ENCODE data around the gene H3-3A.

The H3-3A gene

DNA sequence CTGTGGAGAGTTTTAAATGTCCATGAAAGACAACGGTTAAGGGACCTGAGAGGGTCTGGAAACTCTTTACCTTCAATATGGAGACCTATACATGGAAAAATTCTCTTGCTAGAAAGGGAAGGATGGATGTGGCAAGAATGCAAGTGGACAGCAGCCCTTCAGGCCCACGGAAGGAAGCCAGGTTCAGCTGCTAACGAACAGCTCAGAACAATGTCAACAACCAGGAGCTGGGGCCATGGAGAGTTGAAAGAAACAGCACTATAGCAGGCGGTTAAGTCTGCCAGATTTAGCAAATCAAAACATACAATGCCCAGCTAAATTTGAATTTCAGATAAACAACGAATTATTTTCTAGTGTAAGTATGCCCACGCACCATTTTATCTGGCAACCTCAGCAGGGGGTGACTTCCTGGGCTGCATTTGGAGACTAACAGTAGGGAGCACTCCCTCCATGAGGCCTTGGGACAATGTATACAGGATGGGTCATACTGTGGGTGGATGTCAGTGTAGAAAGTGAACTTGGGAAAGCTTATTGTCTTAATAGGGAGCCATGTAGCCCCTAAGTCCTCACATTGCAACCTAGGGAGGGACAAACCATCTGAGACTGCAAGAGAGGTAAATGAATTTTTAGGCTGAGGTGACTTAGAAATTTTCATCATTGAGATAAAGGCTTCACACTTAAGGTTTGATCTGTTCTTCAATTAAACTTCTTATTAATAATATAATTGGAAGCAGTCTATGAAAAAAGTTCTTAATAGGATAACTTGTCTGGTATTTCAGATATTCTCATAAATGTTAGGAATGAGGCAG is 7.8 kb upstream of the H3-3A start:
- no peak for DNase-seq

DNA sequence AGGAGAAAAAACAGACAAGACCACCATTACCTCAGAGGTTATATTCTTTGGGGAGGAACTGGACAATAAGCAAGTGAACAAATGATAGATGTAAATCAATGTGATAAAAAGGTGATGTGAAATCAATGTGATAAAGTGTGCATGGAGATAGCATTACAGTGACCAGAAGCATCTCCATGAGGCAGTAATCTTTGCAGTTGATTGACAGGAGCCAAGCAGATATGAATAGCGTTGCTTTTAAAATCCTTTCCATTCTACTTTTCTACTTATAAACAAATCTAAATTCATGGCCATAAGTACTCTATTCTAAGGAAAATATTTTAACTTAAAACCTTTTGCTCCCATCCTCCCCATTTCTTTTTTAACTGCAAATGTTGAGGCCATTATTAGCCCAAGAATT is 2.8 kb upstream of the H3-3A start:
- no peak for DNase-seq

DNA sequence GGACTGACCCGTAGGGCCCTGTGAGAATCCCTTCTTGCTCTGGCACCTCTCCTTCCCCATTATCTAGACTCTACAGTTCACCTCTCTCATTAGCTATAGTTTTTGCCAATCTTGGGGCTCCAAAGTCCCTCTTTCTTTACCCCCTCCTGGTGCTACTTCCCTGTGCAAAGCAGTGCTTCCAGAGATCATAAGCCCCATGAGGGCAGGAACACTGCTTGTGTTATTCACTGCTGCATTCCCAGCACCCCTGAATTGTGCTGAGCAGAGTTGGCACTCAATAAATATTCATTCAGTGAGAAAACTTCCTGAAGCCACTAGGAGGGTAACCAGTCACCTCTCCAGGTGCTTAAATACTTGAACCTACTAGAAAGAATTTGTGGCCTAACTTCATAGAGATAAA is 2.1 kb upstream of the H3-3A start:
- no peak for DNase-seq

DNA sequence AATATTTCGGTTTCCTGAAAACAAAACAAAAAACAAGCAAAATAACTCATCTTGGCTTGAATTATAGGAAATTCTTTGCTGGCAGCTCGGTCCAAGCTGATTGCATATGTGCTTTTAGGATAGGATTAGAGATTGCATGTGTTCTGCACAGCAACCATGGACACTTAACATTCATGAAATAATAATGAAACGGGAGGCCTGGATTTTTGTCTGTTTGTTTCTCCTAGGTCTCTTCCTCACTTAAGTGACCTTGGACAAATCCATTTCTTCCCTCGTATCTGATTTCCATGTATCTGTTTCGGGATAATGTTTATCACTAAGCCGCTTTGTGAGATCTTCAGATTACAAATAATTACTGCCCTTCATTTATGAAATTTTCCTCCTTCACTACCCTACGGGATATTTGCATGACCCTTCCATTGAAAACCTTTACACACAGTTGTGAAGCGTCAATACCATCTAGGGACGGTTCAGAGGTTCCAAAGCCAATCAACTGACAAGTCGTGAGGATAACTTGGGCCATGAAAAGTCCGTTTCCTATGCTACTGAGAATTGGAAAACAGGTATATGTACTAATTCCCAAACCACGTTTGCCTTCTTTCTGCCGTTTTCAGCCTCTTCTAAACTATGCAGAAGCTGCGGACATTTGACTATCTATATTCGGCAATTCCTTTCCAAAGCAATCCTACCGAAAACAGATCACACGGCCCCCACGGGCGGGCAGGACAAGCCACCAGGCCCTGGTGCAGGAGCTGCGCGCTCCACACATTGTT is 1.3 kb upstream of the H3-3A start:
- DNase-seq, result no peak

DNA sequence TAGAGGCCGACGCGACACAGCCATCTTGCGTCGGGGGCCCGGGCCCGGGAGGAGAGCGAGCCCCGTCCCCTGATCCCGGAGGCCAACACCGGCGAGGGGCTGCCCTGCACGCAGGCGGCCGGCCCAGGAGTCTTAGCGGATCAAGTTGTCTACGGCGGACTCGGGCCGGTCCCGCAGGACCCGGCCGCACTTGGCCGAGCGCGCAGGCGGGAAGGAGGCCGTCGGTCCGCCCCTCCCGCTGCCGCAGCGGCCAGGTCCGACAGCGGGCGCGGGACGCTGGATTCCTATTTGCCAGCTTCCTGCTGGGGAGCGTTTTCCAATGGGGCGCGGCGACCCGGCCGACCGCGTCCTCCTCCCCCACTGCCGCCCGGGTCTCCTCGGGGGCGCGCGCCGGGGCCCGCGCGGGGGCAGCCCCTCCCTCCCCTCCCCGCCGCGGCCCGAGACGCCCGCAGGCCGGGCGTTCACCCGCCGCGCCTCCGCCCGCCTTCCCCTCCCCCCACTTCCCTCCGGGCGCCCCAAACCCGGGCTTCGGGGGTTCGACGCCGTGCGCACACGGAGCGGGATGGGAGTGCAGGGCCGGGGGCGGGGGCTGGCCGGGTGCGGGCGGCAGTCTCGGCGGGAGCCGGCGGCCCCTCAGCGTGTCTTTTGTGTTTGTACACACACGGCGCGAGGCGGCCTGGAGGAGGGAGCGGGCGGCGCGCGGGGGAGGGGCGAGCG is 517 bp upstream of the H3-3A start:
- DNase-seq, result peak; percentile 53

DNA sequence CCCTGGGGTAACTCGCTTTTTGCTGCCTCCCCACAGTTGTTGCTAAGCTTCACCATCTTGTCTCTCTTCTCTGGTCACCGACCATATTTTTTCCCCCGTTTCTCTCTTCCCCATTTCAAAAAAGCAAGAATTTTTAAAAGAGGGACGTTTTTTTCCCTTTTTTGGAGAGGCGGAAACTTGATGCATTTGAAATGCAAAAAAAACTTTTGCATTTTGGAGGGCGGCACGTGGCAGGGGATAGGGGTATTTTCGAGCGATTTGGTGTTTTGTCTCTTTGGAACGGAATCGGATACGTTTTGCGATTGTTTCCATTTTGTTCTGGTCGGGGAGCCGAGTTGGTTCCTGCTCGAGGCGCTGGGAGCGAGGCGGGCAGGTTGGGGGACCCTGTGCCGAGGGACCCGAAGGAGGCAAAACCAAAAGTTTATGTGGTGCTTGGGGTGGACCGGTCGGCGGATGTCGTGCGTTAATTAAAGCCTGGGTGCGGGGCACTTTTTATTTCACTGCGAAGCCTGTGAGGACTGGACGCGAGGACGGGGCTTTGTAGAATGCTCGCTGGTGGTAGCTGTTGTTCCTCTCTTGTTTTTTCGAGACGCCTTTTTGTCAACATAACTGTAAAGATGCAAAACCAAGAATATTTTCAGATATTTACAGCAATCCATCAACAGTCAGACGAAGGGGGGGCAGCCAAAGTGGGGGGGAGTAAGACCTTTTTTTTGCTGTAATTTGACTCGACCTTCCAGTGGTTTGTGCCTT is 884 bp downstream of the H3-3A start:
- DNase-seq, result peak; percentile 54

DNA sequence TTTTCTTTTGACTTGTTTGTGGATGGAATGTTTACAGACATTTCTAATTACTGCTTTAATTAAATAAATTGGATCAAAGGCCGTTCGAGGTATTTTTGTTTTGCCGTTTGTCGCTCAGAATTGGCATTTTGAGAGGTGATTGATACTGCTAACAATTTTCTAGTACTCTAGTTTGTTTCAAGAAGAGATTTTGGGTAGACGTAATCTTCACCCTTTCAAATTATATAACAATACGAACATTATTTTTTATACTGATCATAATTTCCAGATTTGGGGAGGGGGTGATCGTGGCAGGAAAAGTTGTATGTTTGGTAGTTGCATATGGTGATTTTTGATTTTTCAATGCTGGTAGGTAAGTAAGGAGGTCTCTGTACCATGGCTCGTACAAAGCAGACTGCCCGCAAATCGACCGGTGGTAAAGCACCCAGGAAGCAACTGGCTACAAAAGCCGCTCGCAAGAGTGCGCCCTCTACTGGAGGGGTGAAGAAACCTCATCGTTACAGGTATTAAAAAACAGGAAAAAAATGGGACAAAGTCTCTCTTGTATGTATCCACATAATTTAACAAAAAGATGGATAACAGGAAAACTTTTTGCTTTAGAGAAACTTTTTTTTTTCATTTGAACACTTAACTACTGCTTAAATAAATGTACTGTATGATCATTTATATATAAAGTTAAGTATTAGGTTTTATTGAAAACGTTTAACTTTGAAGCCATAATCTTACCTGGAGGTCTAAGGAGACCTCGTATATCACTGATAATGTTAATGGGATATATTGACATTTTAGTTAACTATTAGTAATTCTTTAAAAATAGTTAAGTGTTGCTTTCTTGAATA is 1.7 kb downstream of the H3-3A start:
- peak; percentile 8 for DNase-seq

DNA sequence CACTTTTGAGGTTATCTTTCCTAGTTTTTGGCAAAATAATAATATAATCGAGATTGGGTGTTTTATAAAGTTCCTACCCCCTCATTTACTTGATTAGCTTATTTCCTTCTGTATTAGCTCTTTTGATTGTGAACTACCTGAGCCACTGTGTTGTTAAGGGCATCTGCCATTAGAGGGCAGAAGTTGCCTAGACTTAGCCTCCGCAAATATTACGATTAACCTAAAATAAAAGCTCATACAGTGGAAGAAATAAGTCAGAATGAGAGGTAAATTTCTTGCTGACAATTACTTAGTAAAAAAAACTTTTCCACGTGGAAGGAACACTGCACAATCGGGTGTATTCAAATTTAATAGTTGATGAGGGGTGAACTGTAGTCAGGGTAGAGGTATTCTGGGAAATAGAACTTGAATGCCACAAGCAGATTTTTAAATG is 2.3 kb downstream of the H3-3A start:
- peak; percentile 46 for DNase-seq

DNA sequence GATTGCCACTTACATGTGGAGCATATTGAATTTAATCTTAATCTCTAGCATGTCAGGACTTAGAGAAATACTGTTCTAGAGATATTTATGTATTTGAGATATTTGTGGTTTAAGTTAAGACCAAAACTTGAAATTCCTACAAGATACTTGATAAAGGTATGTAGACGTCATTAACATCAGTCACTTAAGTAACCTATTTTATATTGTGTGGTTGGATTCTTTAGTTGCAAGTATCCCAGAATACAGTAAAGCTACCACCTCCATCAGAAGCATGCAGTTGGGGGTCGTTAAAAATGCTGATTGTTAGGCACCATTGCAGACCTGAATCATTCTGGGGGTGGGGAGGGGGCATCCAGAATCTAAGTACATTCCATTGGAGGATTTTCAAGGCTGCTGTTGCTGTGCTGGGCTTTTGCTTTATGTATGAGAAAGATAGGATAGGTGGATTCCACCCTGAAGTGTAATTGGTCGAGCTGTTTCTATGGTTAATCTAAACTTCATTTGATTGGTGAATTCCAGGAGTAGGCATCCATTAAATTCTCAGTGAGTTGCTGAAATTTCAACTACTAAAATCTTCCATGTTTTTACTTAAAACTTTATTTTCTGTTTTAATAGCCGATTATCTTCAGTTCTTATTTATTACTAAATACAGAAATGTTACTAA is 4.0 kb downstream of the H3-3A start:
- no peak for DNase-seq

DNA sequence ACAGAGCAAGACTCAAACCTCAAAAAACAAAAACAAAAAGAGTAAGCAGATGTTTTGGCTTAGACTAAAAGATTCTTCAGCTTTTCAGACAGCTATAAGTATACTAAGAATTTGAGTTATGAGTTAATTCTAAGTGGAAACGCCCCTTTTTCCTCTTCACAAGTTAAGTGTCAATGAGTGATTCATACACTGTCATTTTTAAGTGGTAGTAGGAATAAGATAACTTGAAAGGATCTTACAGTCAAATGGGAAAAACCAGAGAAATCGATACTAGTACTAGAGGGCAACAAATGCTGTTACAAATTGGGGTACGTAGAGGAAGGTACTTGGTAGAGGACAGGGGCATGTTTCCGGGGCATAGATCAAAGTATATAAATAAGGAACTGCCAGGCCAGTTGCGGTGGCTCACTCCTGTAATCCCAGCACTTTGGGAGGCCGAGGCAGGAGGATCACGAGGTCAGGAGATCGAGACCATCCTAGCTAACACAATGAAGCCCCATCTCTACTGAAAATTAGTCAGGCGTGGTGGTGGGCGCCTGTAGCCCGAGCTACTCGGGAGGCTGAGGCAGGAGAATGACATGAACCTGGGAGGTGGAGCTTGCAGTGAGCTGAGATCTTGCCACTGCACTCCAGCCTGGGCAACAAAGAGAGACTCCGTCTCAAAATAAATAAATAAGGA is 7.4 kb downstream of the H3-3A start:
- DNase-seq, result no peak

DNA sequence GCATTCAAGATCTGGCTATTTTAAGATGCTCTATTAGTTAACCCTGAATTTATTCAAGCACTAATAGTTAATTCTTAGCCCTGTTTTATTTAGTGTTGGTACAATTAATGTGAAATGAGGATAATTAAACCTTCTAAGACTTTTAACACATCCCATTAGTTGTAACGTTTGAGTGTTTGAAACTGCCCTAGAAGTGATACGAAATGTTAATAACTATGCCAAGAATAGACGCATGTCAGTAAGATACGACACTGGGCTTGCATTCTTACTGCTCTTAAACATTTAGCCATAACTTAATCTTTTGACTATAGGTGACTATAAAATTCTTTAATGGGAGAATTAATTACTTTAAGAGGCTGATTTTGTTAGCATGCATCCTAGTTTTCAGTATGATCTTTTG is 9.8 kb downstream of the H3-3A start:
- DNase-seq, result no peak

DNA sequence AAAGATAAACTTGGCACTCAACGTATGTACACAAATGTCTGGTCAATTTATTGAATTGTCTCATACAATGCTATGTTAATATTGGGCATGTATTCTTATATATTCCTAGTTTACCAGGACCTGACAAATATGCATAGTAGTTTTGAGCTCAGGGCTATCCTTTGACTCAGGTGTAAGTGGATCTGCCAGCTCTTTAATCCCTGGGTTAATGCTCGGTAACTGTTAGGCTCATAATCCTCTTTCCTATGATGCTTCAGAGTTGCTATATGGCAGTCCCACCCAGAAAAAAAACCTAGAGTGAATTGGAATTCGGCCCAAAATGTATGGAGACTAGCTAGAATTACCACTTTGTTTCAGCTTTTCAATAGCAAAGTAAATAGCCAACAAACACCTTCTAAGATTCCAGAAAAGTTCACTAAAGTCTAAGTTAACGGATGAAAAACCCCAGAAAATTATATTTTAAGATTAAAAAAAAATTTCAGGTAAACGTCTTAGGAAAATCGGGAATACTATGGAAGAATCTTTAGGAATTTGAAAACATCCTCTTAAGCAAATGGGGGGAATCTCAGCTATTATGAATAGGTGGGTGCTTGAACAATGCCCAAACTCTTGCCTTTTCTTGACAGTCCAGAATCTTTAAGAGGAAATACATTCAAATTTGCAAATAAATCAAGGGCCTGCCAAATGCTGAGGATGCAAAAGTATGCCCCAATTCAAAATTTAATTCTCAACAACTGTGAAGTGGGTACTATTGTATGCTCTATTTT is 10.9 kb downstream of the H3-3A start:
- DNase-seq, result no peak

DNA sequence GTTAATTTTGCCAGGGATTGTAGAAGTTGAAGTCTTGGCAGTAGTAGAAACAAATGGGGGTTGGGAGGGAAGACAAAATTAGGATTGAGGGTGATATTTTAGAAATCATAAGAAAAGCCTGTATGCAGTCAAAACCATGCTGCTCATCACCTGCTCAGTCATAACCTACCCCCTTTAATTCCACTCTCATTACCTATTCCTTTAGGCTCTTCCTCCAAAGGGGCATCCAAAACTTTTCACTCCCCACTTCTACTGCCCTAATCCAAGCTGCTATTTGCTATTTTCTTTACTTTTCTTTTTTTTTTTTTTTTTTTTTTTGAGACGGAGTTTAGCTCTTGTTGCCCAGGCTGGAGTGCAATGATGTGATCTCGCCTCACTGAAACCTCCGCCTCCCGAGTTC is 11.5 kb downstream of the H3-3A start:
- DNase-seq, result no peak

DNA sequence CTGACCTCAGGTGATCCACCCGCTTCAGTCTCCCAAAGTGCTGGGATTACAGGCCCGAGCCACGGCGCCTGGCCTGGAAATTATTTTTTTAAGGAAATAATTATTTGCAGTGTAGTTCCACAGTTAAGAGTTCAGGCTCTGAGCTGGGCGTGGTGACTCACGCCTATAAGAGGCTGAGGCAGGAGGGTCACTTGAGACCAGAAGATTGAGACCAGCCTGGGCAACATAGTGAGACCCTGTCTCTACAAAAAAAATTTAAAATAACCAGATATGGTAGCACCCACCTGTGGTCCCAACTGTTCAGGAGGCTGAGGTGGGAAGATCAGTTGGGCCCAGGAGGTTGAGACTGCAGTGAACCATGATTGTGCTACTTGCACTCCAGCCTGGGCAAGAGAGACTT is 13.9 kb downstream of the H3-3A start:
- no peak for DNase-seq

DNA sequence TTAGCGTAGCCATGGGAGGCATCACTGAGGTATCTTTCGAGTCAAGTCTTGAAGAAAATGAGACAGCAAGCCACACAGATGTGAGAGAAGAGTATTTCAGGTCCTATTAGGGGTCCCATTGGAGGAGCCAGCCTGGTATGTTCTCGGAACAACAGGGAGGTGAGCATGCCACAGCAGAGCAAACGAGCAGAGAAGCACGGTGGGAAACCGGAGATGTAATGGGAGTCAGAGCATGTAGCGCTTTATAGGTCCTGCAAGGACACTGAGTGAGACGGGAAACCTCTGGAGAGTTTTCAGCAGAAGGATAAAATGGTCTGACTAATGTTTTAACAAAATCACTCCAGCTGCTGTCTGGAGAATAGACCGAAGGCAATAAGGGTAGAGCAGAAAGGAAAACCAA is 15.9 kb downstream of the H3-3A start:
- no peak for DNase-seq

DNA sequence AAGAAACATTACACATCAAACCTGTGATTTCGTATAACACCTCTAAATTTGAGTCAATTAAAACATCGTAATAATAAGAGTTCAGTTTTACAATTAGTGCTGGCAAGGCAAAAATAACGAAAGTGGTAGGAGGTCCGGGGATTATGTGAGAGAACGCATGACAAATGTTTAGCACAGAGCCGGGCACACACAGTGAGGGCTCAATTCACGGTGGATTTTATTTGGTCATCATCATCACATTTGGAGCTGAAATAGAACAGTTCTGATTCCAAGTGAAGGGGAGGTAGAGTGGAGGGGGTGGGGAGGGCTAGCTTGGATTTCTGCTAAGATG is 20.0 kb downstream of the H3-3A start:
- DNase-seq, result no peak

DNA sequence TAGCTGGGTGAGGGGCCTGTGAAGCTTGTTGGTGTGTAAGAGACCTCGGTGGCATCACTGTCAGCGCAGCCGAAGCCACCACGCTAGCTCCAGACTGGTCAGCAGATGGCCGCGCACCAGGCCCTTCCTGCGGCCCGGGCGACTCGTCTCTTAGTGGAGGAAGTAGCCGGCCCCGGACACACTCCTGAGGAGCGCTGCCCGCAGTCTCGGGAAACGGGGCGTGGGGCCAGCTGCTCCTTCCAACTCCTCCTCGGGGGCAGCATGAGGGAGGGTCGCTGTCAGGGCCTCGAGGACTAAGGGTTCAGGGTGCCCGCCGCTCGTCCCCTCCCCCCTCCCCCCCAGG is 20.4 kb downstream of the H3-3A start:
- DNase-seq, result no peak

DNA sequence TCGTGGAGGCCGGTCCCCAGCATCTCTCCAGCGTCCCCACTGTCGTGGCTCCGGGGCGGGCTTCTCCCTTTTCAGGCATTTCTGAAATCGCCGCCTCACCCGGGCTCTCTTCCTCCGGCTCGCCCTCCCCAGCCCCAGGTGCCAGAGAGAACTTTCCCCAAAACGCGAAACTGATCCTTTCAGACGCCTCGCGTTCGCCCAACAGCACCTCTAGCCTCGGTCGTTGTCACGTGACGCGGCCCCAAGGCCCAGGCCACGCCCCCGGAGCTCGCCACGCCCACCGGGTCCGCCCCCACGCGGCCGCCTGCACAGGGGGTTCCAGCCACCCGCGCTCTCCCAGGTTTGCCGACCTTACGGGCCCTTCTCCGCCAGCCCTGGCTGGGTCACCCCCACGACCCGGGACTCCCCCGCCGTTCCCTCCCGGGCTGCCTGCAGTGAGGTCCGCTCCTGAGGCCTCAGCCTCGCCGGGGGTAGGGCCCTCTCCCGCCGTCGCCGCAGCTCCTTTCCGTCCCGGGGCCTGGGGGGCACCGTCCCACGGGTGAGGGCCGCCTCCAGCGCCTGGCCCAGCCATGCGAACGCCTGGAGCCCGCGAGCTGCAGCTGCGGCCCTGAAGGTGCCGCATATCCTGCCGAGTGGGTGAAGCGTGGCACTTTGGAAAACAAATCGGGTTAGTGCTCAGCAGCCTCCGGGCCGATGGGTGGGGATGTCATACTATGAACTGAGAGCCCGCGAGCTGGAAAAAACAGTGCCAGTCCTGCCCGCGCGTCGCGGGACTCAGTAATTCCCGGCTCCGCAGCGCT is 21.0 kb downstream of the H3-3A start:
- DNase-seq, result peak; percentile 92

DNA sequence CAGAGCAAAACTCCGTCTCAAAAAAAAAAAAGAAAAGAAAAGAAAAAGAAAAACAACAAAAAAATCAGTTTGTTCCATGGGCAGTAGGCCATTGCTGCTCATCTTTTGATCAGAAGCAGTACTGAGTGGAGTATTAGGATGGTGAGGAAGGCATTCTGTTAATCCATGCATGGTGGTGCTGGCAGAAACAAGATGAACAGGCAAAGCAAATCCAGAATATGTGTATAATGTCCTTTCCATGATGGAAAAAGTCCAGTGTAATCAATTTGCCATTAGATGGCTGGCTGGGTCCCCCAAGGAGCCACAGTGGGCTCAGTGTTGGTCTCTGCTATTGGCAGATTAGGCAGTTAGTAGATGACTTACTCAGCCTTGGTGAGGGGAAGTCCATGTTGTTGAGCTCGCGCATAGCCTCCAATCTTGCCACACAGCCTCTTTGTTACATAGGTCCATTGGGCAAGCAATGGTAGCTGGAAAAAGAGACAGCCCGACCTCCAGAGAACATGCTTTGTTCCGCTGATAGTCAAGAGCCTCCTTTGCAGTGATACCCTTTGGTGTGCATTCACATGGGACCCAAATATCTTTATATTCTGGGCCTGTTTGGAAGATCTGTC is 23.3 kb downstream of the H3-3A start:
- DNase-seq, result no peak

Data from activated naive CD4-positive, alpha-beta T cell treated with Interleukin-2 at 50 U/mL for 16 hours (primary cell).